Jurkat, Clone E6-1 (cell line): ENCODE measurements around the gene ATP1A3.

Experiments
- DNase-seq: peaks from one replicate; pipeline ENCODE4 v3.0.0-alpha.2; 2011; ENCODE audit warnings: low read depth, low spot score
- H3K4me3 ChIP-seq: 2 replicates; pipeline ENCODE4 v1.5.1; 2011; ENCODE audit warnings: mild to moderate bottlenecking, low read length, control low read depth, moderate library complexity

The ATP1A3 gene

GRCh38 chr19:41935760-41936415, 58.1 kb downstream of the ATP1A3 start:
- no peak for DNase-seq
- no peak overlapping the region for H3K4me3 ChIP-seq

- DNase-seq, result peak; percentile 36
- no peak overlapping the region for H3K4me3 ChIP-seq
These were observed 59.1 kb downstream of the ATP1A3 start for GRCh38 chr19:41934849-41935374.

GRCh38 chr19:41933693-41934426, 60.2 kb downstream of the ATP1A3 start:
- no peak for DNase-seq
- no peak overlapping the region for H3K4me3 ChIP-seq

GRCh38 chr19:41932720-41933332, 61.2 kb downstream of the ATP1A3 start:
- no peak for DNase-seq
- no peak overlapping the region for H3K4me3 ChIP-seq

GRCh38 chr19:41932259-41932719, 61.7 kb downstream of the ATP1A3 start:
- H3K4me3 ChIP-seq, result no peak overlapping the region

GRCh38 chr19:41930926-41931592, 63.0 kb downstream of the ATP1A3 start:
- DNase-seq, result peak; percentile 40
- H3K4me3 ChIP-seq, result no peak overlapping the region

More at GRCh38 chr19:41932259-41932719, 61.7 kb downstream of the ATP1A3 start:
- no peak for DNase-seq

GRCh38 chr19:41930322-41930722, 63.7 kb downstream of the ATP1A3 start:
- peak; percentile 40 for DNase-seq
- H3K4me3 ChIP-seq, result no peak overlapping the region

- DNase-seq, result no peak
- H3K4me3 ChIP-seq, result no peak overlapping the region; the same call in 1 of the 2 replicates
These were observed 64.4 kb downstream of the ATP1A3 start for GRCh38 chr19:41929536-41930071.

- peak; percentile 59 for DNase-seq
- H3K4me3 ChIP-seq, result peak overlapping the region; percentile 73
These were observed 65.1 kb downstream of the ATP1A3 start for GRCh38 chr19:41928754-41929535.

GRCh38 chr19:41928221-41928683, 65.8 kb downstream of the ATP1A3 start, which contains the start of gene ERFL:
Gene ERFL (minus strand): TSS chr19:41928449. CDS start chr19:41912919, 15,530 bp downstream.
- no peak for DNase-seq
- H3K4me3 ChIP-seq, result peak within 1 kb of the TSS; percentile 73

- peak overlapping the region; percentile 73 for H3K4me3 ChIP-seq
- DNase-seq, result no peak
These were observed 66.4 kb downstream of the ATP1A3 start for GRCh38 chr19:41927497-41928192.

GRCh38 chr19:41926763-41927496, 67.1 kb downstream of the ATP1A3 start:
- no peak for DNase-seq
- no peak overlapping the region for H3K4me3 ChIP-seq

- H3K4me3 ChIP-seq, result no peak overlapping the region
- no peak for DNase-seq
These were observed 67.8 kb downstream of the ATP1A3 start for GRCh38 chr19:41926028-41926762.

GRCh38 chr19:41925208-41926003, 68.6 kb downstream of the ATP1A3 start:
- DNase-seq, result no peak
- H3K4me3 ChIP-seq, result no peak overlapping the region
